Fibroblast of lung (primary cell): ENCODE data around the gene BLVRB.

ENCODE experiments used
- CTCF ChIP-seq, 2 donors: IDR thresholded peaks in 1 of 2; conservative IDR thresholded peaks in 1 of 2; 1 replicate in 1 of 2; 2 replicates in 1 of 2; pipeline ENCODE4 v1.5.1; 2011 to 2012; ENCODE audit warnings: low read length in 2 of 2, control low read depth in 1 of 2, inconsistent platforms in 1 of 2, low read depth in 1 of 2, mild to moderate bottlenecking in 1 of 2
- EZH2 ChIP-seq: IDR thresholded peaks from 2 replicates; pipeline ENCODE4 v1.5.1; 2012; ENCODE audit warnings: low read length, control low read depth, mild to moderate bottlenecking; ENCODE audit errors: missing control alignments

DNA sequence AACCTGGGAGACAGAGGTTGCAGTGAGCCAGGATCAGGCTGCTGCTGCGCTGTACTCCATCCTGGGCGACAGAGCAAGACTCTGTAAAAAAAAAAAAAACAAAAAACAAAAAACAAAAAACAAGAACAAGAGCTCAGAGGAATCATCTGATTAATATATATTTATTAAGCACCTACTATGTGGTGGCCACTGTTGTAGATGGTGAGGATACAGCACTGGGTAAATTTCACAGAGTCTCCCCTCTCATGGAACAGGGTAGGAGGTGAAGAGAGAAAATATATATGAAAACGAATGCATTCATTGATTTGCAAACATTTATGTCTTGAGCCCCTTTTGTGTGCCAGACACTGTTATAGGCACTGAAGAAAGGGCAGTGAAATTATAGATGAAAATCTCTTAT, 33.8 kb downstream of the BLVRB start:
- TF ChIP-seq CTCF (conservative IDR thresholded peaks at IDR 0.05 in 1 of 2, IDR thresholded peaks at IDR 0.05 in 1 of 2; ENCODE audit: low read depth in 1 of 2, low read length in 2 of 2) (no peak), EZH2 (no peak)
